SK-N-SH (cell line): ENCODE results near the gene BRAF. TPM values are rescaled to one million over a fixed set of nuclear protein-coding genes. Genes with fewer than 3 reads are reported as not detected.

ENCODE experiments used
- CTCF ChIA-PET: fragments of 300-600, 350-600 bp; formaldehyde crosslinking; extraction: SDS; loops from one replicate; lab custom pipeline; 2021; lab: Yijun Ruan, JAX
- POLR2A ChIA-PET: fragments of 350-600 bp; sonication (Branson Sonifier 250); formaldehyde crosslinking; extraction: SDS; loops from one replicate; lab custom pipeline; 2020; ENCODE audit warnings: antibody characterized with exemption, inconsistent platforms; lab: Yijun Ruan, JAX
- DNase-seq: peaks from one replicate; pipeline ENCODE4 v3.0.0; 2012
- H2AFZ ChIP-seq: fragments of 200-600 bp; sonication (generic); 2 replicates; pipeline ENCODE4 v1.8.1; 2016; ENCODE audit warnings: antibody characterized with exemption, mild to moderate bottlenecking, low read depth
- H3F3A ChIP-seq: fragments of 200-600 bp; sonication (generic); replicated peaks from 2 replicates; pipeline ENCODE3; 2016; ENCODE audit warnings: antibody characterized with exemption, mild to moderate bottlenecking; ENCODE audit not compliant: insufficient read depth
- H3K27ac ChIP-seq, 2 experiments: fragments of 200-500 bp in 1 of 2; fragments of 200-600 bp in 1 of 2; sonication (Bioruptor generic) in 1 of 2; sonication (generic), shearing (Covaris generic) in 1 of 2; 2 replicates each; pipeline versions ENCODE4 v1.5.1 to v1.6.1; 2014 to 2016; ENCODE audit warnings: low read depth in 2 of 2, inconsistent platforms in 1 of 2, low read length in 1 of 2, mild to moderate bottlenecking in 1 of 2, mixed read lengths in 1 of 2
- H3K27me3 ChIP-seq: fragments of 200-600 bp; sonication (generic), shearing (Covaris generic); 2 replicates; pipeline ENCODE4 v1.6.1; 2016; ENCODE audit warnings: mixed run types; ENCODE audit not compliant: insufficient read depth
- H3K36me3 ChIP-seq, 2 experiments: fragments of 200-500 bp in 1 of 2; fragments of 200-600 bp in 1 of 2; sonication (Bioruptor generic) in 1 of 2; sonication (generic) in 1 of 2; replicated peaks in 1 of 2; 2 replicates each; pipeline versions ENCODE3 to v1.5.1; 2014 to 2016; ENCODE audit warnings: low read length in 1 of 2, mild to moderate bottlenecking in 1 of 2; ENCODE audit not compliant: insufficient read depth in 2 of 2, control insufficient read depth in 1 of 2
- H3K4me1 ChIP-seq, 2 experiments: fragments of 200-500 bp in 1 of 2; fragments of 200-600 bp in 1 of 2; sonication (Bioruptor generic) in 1 of 2; sonication (generic), shearing (Covaris generic) in 1 of 2; 2 replicates each; pipeline versions ENCODE4 v1.5.1 to v1.6.1; 2014 to 2016; ENCODE audit warnings: low read depth in 1 of 2, low read length in 1 of 2, mixed run types in 1 of 2; ENCODE audit not compliant: insufficient read depth in 2 of 2, control insufficient read depth in 1 of 2
- H3K4me2 ChIP-seq: fragments of 200-600 bp; sonication (generic), shearing (Covaris generic); 2 replicates; pipeline ENCODE4 v1.6.1; 2017; ENCODE audit warnings: mixed run types
- H3K4me3 ChIP-seq, 2 experiments: fragments of 200-500 bp in 1 of 2; fragments of 200-600 bp in 1 of 2; sonication (Bioruptor generic) in 1 of 2; sonication (generic), shearing (Covaris generic) in 1 of 2; 2 replicates each; pipeline versions ENCODE4 v1.5.1 to v1.8.1; 2014 to 2016; ENCODE audit warnings: low read depth in 2 of 2, inconsistent platforms in 1 of 2, low read length in 1 of 2, mild to moderate bottlenecking in 1 of 2, mixed read lengths in 1 of 2, moderate library complexity in 1 of 2
- H3K79me2 ChIP-seq: fragments of 200-600 bp; sonication (generic); 2 replicates; pipeline ENCODE4 v1.8.1; 2017; ENCODE audit warnings: mild to moderate bottlenecking; ENCODE audit not compliant: insufficient read depth
- H3K9ac ChIP-seq: fragments of 200-600 bp; sonication (generic); 2 replicates; pipeline ENCODE4 v1.6.1; 2017; ENCODE audit warnings: mixed run types
- H3K9me2 ChIP-seq: fragments of 200-600 bp; sonication (generic); 2 replicates; pipeline ENCODE4 v1.6.1; 2017; ENCODE audit warnings: mixed run types
- H3K9me3 ChIP-seq: fragments of 200-600 bp; sonication (generic); 2 replicates; pipeline ENCODE4 v1.6.1; 2017; ENCODE audit warnings: mixed run types, mild to moderate bottlenecking, moderate library complexity
- H4K20me1 ChIP-seq: fragments of 200-600 bp; sonication (generic); 2 replicates; pipeline ENCODE4 v1.6.1; 2017; ENCODE audit warnings: mild to moderate bottlenecking, mixed run types; ENCODE audit not compliant: insufficient read depth
- EZH2phosphoT487 ChIP-seq: fragments of 200-600 bp; sonication (generic); IDR thresholded peaks from 2 replicates; pipeline ENCODE4 v1.6.1; 2017; ENCODE audit warnings: low read depth, mixed run types, mild to moderate bottlenecking, antibody characterized with exemption, moderate library complexity, borderline replicate concordance
- NFIC ChIP-seq: IDR thresholded peaks from 2 replicates; pipeline ENCODE4 v1.4.0; 2012; ENCODE audit warnings: borderline replicate concordance
- NRF1 ChIP-seq: IDR thresholded peaks from 2 replicates; pipeline ENCODE4 v1.6.1; 2012; ENCODE audit warnings: low read depth, mild to moderate bottlenecking, low read length
- RCOR1 ChIP-seq: fragments of 150-350 bp; IDR thresholded peaks from 2 replicates; pipeline ENCODE4 v1.6.1; 2017; ENCODE audit warnings: antibody characterized with exemption, low read length
- RXRA ChIP-seq: IDR thresholded peaks from 2 replicates; pipeline ENCODE4 v1.4.0; 2012; ENCODE audit warnings: low read depth, mild to moderate bottlenecking, borderline replicate concordance
- SIN3A ChIP-seq: IDR thresholded peaks from 2 replicates; pipeline ENCODE4 v1.6.1; 2012; ENCODE audit warnings: low read depth, mild to moderate bottlenecking, low read length, moderate library complexity, borderline replicate concordance
- TAF1 ChIP-seq: IDR thresholded peaks from 2 replicates; pipeline ENCODE4 v1.6.1; 2012; ENCODE audit warnings: low read depth, mild to moderate bottlenecking, low read length, moderate library complexity, borderline replicate concordance
- TCF12 ChIP-seq: IDR thresholded peaks from 2 replicates; pipeline ENCODE4 v1.4.0; 2012
- WGBS: methylation state at CpG from one replicate; pipeline ENCODE4 v1.1.6; 2017; ENCODE audit warnings: low lambda C conversion rate; 5-methylcytosine and 5-hydroxymethylcytosine counted together
- polyA plus RNA-seq, 3 experiments: library from polyadenylated mRNA; depleted of rRNA; stranded (reverse); fragments of >200 nt; gene quantifications; 2 replicates each; pipeline ENCODE4 v1.2.3, GENCODE V29; 2012
- TF ChIP-seq, protein P1 (sequence below): IDR thresholded peaks from 2 replicates; pipeline ENCODE4 v1.6.1; 2012; ENCODE audit warnings: mild to moderate bottlenecking, low read depth, low read length, moderate library complexity
- TF ChIP-seq, protein P2 (sequence below): fragments of 150-350 bp; IDR thresholded peaks from 2 replicates; pipeline ENCODE4 v1.6.1; 2017; ENCODE audit warnings: antibody characterized with exemption, low read length, low read depth, borderline replicate concordance
- TF ChIP-seq, protein P3 (sequence below): fragments of 150-350 bp; IDR thresholded peaks from 2 replicates; pipeline ENCODE4 v1.6.1; 2016; ENCODE audit warnings: mild to moderate bottlenecking, low read depth, low read length
- TF ChIP-seq, protein P4 (sequence below): IDR thresholded peaks from 2 replicates; pipeline ENCODE4 v1.4.0; 2012; ENCODE audit warnings: low read depth, borderline replicate concordance

Gene BRAF
- polyA plus RNA-seq, 1 of the 3 experiments (the other 2 are of a cell fraction): 5.2 TPM

- TF ChIP-seq, protein P1, sequence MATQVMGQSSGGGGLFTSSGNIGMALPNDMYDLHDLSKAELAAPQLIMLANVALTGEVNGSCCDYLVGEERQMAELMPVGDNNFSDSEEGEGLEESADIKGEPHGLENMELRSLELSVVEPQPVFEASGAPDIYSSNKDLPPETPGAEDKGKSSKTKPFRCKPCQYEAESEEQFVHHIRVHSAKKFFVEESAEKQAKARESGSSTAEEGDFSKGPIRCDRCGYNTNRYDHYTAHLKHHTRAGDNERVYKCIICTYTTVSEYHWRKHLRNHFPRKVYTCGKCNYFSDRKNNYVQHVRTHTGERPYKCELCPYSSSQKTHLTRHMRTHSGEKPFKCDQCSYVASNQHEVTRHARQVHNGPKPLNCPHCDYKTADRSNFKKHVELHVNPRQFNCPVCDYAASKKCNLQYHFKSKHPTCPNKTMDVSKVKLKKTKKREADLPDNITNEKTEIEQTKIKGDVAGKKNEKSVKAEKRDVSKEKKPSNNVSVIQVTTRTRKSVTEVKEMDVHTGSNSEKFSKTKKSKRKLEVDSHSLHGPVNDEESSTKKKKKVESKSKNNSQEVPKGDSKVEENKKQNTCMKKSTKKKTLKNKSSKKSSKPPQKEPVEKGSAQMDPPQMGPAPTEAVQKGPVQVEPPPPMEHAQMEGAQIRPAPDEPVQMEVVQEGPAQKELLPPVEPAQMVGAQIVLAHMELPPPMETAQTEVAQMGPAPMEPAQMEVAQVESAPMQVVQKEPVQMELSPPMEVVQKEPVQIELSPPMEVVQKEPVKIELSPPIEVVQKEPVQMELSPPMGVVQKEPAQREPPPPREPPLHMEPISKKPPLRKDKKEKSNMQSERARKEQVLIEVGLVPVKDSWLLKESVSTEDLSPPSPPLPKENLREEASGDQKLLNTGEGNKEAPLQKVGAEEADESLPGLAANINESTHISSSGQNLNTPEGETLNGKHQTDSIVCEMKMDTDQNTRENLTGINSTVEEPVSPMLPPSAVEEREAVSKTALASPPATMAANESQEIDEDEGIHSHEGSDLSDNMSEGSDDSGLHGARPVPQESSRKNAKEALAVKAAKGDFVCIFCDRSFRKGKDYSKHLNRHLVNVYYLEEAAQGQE: no peak
- TF ChIP-seq, all 33 proteins: peak for 12
Measured at GRCh38 chr7:140924821-140925421, at the start of gene BRAF (continued).

- H3K9ac ChIP-seq: no peak overlapping the region
- ChIA-PET CTCF (interaction anchor here (1.0 to 1.6 kb wide), 2 partner anchors 13 to 37 kb away, joined by 4 read pairs; no protein-coding TSS in a partner anchor), POLR2A (interaction anchor here (0.9 kb wide), 1 partner anchor 15 kb away, joined by 3 read pairs; no protein-coding TSS in a partner anchor)
- TF ChIP-seq NFIC (no peak), SIN3A (no peak)
- no peaks in the 10 kb centered on the region for H3K27me3 ChIP-seq
- no peaks in the 10 kb centered on the region for H3K9me3 ChIP-seq
- WGBS: 52% methylated on average over 9 of the region's 9 CpGs
- H3K4me2 ChIP-seq: no peak overlapping the region
- no peaks in the 10 kb centered on the region for H3K4me1 ChIP-seq
- no peaks in the 10 kb centered on the region for H3F3A ChIP-seq
- H3K4me3 ChIP-seq: no peak overlapping the region
- H3K79me2 ChIP-seq: no peaks in the 10 kb centered on the region
- no peaks in the 10 kb centered on the region for H3K36me3 ChIP-seq
- H2AFZ ChIP-seq: no peak overlapping the region
- H3K9me2 ChIP-seq: no peaks in the 10 kb centered on the region
- no peak for DNase-seq
- no peaks in the 10 kb centered on the region for H4K20me1 ChIP-seq
- no peak overlapping the region for H3K27ac ChIP-seq
Measured at GRCh38 chr7:140972876-140973829, 48.4 kb upstream of the BRAF start.

- Histone ChIP-seq H3K4me2 (no peak overlapping the region), H3K27ac (no peak overlapping the region), H3K36me3 (no peaks in the 10 kb centered on the region), H3K4me1 (no peaks in the 10 kb centered on the region), H2AFZ (no peak overlapping the region), H4K20me1 (no peaks in the 10 kb centered on the region), H3K9me3 (no peaks in the 10 kb centered on the region), H3K9ac (no peak overlapping the region), H3K4me3 (no peak overlapping the region), H3K9me2 (no peaks in the 10 kb centered on the region), H3K27me3 (no peaks in the 10 kb centered on the region), H3K79me2 (no peaks in the 10 kb centered on the region), H3F3A (no peaks in the 10 kb centered on the region)
- DNase-seq: no peak
- ChIA-PET POLR2A (no interaction called here), CTCF (interaction anchor here (0.9 to 1.6 kb wide), 3 partner anchors 13 to 161 kb away, joined by 4 read pairs; no protein-coding TSS in a partner anchor)
- WGBS: 46% methylated on average over 2 of the region's 2 CpGs
- no peak for TF ChIP-seq EZH2phosphoT487
- no peak for TF ChIP-seq NRF1
- TF ChIP-seq, protein P2, sequence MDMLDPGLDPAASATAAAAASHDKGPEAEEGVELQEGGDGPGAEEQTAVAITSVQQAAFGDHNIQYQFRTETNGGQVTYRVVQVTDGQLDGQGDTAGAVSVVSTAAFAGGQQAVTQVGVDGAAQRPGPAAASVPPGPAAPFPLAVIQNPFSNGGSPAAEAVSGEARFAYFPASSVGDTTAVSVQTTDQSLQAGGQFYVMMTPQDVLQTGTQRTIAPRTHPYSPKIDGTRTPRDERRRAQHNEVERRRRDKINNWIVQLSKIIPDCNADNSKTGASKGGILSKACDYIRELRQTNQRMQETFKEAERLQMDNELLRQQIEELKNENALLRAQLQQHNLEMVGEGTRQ: no peak
- TF ChIP-seq, protein P3, sequence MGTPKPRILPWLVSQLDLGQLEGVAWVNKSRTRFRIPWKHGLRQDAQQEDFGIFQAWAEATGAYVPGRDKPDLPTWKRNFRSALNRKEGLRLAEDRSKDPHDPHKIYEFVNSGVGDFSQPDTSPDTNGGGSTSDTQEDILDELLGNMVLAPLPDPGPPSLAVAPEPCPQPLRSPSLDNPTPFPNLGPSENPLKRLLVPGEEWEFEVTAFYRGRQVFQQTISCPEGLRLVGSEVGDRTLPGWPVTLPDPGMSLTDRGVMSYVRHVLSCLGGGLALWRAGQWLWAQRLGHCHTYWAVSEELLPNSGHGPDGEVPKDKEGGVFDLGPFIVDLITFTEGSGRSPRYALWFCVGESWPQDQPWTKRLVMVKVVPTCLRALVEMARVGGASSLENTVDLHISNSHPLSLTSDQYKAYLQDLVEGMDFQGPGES: no peak
- TF ChIP-seq, protein P4, sequence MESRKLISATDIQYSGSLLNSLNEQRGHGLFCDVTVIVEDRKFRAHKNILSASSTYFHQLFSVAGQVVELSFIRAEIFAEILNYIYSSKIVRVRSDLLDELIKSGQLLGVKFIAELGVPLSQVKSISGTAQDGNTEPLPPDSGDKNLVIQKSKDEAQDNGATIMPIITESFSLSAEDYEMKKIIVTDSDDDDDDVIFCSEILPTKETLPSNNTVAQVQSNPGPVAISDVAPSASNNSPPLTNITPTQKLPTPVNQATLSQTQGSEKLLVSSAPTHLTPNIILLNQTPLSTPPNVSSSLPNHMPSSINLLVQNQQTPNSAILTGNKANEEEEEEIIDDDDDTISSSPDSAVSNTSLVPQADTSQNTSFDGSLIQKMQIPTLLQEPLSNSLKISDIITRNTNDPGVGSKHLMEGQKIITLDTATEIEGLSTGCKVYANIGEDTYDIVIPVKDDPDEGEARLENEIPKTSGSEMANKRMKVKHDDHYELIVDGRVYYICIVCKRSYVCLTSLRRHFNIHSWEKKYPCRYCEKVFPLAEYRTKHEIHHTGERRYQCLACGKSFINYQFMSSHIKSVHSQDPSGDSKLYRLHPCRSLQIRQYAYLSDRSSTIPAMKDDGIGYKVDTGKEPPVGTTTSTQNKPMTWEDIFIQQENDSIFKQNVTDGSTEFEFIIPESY: no peak
- TF ChIP-seq RCOR1: no peak
- TF ChIP-seq TAF1: no peak
- TF ChIP-seq TCF12: no peak
- no peak for TF ChIP-seq RXRA
Measured at GRCh38 chr7:140972344-140972743, 47.6 kb upstream of the BRAF start.
